Neural crest cell (in vitro differentiated cells): ENCODE results near the gene TMUB1. TPM values are rescaled to one million over a fixed set of nuclear protein-coding genes. Genes with fewer than 3 reads are reported as not detected.
A peak's percentile ranks its signal among the peaks of the same experiment; 100 is the strongest.

Experiments used
- DNase-seq: peaks from one replicate; pipeline ENCODE4 v3.0.0; 2021; ENCODE audit warnings: low read depth, mixed read lengths, low spot score
- H3K27ac Mint-ChIP-seq: one replicate; pipeline ENCODE4 v1.8.0; 2021; ENCODE audit warnings: mild to moderate bottlenecking, mixed read lengths; ENCODE audit not compliant: unreplicated experiment
- H3K27me3 Mint-ChIP-seq: 2 replicates; pipeline ENCODE4 v1.8.0; 2021; ENCODE audit warnings: low read depth, mild to moderate bottlenecking, mixed read lengths
- H3K36me3 Mint-ChIP-seq: 2 replicates; pipeline ENCODE4 v1.8.0; 2021; ENCODE audit warnings: low read depth, mild to moderate bottlenecking, mixed read lengths
- H3K4me1 Mint-ChIP-seq: 2 replicates; pipeline ENCODE4 v1.8.0; 2021; ENCODE audit warnings: mixed read lengths
- H3K4me3 Mint-ChIP-seq: one replicate; pipeline ENCODE4 v1.8.0; 2021; ENCODE audit warnings: mild to moderate bottlenecking, mixed read lengths
- H3K9me3 Mint-ChIP-seq: 2 replicates; pipeline ENCODE4 v1.8.0; 2021; ENCODE audit warnings: mixed read lengths
- total RNA-seq: library from RNA; stranded (reverse); gene quantifications from 2 replicates; pipeline ENCODE4 v1.2.1, GENCODE V29; 2021
- TF ChIP-seq, protein P1 (sequence below): fragments of 200-600 bp; sonication (generic); conservative IDR thresholded peaks from 2 replicates; pipeline ENCODE4 v1.5.0; 2021; ENCODE audit warnings: antibody characterized with exemption, mild to moderate bottlenecking

The TMUB1 gene
- total RNA-seq, 1 donor from 2014 or later, result 44.9 TPM

DNA sequence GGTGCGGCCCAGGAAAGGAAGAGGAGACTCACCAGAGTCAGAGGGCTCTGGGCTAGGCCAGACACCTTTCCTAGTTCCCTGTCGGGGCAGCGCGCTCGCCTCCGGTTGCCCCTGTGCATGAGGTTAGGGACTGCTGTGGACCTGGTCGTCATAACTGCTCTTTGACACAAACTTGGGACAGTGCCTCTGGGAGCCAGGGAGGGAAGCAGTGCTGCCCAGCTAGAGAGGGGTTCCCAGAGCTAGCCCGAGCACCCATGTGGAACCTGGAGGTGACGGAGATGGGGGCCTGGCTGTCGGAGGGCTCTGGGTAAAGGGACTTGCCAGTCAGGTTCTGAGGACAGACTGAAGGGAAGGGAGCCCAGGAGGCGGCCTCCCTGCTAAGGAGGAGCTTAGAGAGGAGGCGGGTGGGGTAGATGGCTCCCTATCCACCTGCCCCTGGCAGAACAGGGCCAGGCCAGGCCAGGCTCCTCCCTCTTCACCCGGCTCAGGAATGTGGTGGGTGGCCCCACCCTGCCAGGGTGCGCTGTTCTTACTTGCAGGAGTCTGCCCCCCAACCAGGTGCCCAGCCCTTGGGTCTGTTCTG lies 32.6 kb upstream of the TMUB1 start:
- TF ChIP-seq, protein P1, sequence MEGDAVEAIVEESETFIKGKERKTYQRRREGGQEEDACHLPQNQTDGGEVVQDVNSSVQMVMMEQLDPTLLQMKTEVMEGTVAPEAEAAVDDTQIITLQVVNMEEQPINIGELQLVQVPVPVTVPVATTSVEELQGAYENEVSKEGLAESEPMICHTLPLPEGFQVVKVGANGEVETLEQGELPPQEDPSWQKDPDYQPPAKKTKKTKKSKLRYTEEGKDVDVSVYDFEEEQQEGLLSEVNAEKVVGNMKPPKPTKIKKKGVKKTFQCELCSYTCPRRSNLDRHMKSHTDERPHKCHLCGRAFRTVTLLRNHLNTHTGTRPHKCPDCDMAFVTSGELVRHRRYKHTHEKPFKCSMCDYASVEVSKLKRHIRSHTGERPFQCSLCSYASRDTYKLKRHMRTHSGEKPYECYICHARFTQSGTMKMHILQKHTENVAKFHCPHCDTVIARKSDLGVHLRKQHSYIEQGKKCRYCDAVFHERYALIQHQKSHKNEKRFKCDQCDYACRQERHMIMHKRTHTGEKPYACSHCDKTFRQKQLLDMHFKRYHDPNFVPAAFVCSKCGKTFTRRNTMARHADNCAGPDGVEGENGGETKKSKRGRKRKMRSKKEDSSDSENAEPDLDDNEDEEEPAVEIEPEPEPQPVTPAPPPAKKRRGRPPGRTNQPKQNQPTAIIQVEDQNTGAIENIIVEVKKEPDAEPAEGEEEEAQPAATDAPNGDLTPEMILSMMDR, result no peak
- Mint-ChIP-seq H3K27ac (no peak overlapping the region), H3K36me3 (no peaks in the 10 kb centered on the region), H3K4me3 (peak overlapping the region; percentile 74), H3K9me3 (no peaks in the 10 kb centered on the region), H3K27me3 (peaks cover 19% of the 10 kb centered on the region), H3K4me1 (peaks cover 14% of the 10 kb centered on the region)
- no peak for DNase-seq

DNA sequence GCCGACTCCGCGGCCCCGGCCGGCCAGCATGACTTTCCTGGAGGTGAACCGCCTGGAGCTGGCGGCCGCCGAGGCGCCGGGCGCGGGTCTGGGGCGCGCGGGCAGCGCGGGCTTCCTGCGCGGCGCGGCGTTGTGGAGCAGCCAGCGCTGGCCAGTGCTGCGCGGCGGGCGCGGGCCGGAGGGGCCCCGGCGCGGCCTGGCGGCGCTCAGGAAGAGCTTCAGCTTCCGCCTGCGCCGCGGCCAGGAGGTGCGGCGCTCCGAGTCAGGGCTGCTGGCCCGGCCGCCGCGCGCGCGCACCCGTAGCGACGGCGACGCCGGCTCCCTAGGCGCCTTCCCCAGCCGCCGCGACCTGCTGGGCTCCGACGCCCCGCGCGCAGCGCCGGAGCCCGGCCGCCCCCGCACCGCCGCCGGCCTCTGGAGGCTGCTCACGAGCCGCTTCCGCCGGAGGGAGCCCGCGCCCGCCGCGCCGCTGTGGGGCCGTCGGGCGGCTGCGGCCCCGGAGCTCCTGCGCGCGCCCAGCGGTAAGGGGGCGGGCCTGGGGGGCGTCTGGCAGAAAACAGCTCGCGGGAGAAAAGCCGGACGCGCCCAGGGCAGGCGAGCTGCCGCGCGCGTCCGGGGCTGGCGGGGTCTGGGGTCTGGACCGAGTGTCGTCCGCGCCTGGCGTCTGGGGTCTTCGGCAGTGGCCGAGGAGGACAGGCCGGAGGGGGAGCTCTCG lies 32.0 kb upstream of the TMUB1 start:
- Mint-ChIP-seq H3K27me3 (peaks cover 19% of the 10 kb centered on the region), H3K27ac (no peak overlapping the region)

DNA sequence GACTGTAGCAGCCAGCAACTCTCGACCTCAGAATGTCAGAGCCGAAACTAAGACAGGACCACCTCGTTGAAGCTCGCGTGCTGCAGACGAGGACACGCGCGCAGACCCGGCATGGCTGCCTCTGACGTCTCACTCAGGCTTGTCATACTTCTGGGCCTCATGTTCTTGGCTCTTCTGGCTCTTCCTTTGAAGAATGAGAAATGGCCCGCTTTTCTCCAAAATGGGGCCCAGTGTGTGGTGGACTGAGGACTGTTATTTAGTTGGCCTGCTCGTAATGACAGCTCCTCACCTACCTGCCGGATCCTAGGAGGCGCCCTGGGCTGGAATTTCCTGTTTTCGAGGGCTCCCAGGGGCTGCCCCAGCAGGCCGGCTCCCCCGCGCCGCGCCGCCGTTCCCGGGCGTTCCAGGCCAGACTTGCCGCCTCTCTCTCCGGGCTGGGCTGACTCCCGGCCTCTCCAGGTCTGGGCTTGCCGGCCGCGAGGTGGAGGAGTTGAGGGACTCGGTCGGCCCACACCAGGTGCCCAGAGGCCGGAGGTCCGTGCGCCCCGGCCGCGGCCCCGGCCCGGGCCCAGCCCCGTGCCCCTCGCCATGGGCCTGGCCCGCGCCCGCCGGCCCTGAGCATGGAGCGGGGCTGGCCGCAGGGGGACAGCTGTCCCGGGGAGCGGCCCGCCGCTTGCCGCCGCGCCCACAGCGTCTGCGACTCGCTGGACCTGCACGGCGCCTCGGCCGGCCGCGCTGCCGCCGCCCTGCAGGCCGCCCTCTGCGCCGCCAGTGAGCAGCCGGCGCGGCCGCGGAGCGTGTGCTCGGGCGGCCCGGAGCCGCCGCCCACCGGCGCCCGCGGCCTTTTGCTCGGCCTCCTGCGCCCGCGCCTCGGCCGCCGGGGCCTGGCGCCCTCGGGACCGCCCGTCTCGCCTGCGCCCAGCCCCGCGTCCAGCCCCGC lies 31.1 kb upstream of the TMUB1 start:
- peaks cover 19% of the 10 kb centered on the region for H3K27me3 Mint-ChIP-seq
- no peak for DNase-seq
- peak overlapping the region; percentile 68 for H3K4me3 Mint-ChIP-seq
- H3K9me3 Mint-ChIP-seq, result no peaks in the 10 kb centered on the region
- H3K27ac Mint-ChIP-seq, result no peak overlapping the region
- H3K4me1 Mint-ChIP-seq, result peaks cover 23% of the 10 kb centered on the region
- no peaks in the 10 kb centered on the region for H3K36me3 Mint-ChIP-seq
- TF ChIP-seq, protein P1, result no peak

More for the DNA sequence above, 32.0 kb upstream of the TMUB1 start:
- Mint-ChIP-seq H3K4me1 (peaks cover 19% of the 10 kb centered on the region), H3K36me3 (no peaks in the 10 kb centered on the region), H3K4me3 (peak overlapping the region; percentile 74), H3K9me3 (no peaks in the 10 kb centered on the region)
- TF ChIP-seq, protein P1, result no peak
- no peak for DNase-seq

DNA sequence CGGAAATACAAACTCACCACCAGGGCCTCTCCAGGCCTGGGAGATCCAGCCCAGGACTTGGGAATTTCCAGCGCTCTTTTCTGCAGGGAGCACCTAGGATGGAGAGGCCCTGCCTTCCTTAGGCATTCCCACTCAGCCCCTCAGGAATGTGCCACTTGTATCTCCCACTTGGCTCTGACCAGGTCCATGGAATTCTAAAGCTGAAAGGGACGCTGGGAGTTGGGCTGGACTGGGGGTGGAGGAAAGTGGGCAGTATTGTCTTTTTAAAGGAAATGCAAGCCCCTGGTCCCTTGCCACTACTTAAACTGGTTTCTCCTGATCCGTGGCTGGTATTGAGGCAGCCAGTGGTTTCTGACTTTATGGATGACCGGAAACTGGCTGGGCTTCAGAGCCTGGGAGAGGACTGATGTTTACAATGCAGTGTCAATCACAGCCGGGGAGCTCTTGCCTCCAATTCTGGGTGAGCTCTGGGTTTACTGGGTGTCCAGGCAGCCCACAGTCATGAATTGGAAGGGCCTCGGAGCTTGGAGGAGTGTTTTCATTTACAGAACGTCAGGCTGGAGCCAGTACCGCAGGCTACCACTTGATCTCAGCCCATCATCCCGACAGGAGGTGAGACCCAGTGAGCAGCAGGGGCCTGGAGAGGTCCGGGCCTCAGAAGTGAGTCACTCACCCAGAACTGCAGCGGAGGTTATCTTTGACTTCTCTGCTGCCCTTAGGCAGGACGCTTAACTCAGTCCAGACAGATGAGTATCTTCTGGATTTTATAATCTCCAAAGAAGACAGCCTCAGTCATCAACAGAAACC lies 30.3 kb upstream of the TMUB1 start:
- no peak overlapping the region for H3K27ac Mint-ChIP-seq
- peak overlapping the region; percentile 68 for H3K4me3 Mint-ChIP-seq
- H3K27me3 Mint-ChIP-seq, result peaks cover 19% of the 10 kb centered on the region
- H3K9me3 Mint-ChIP-seq, result no peaks in the 10 kb centered on the region
- no peak for DNase-seq
- H3K36me3 Mint-ChIP-seq, result no peaks in the 10 kb centered on the region
- TF ChIP-seq, protein P1, result no peak
- H3K4me1 Mint-ChIP-seq, result peaks cover 26% of the 10 kb centered on the region
